ENCODE measurements around the gene MYOM1. TPM values are rescaled to one million over a fixed set of nuclear protein-coding genes. Genes with fewer than 3 reads are reported as not detected.
A peak's percentile ranks its signal among the peaks of the same experiment; 100 is the strongest.

Gene MYOM1
- total RNA-seq, 1 donor from 2014 or later, result 0.57 TPM

- H3K4me1 Mint-ChIP-seq (ENCODE audit: low read depth, unreplicated experiment), result peaks cover 71% of the 10 kb centered on the region
- Histone ChIP-seq H4K20me1 (ENCODE audit: insufficient read depth, low read length) (peaks cover 55% of the 10 kb centered on the region), H3K36me3 (ENCODE audit: insufficient read depth, low read length) (peaks cover 63% of the 10 kb centered on the region), H3K9ac (ENCODE audit: low read length) (peak overlapping the region; percentile 72), H2AFZ (ENCODE audit: low read depth, low read length) (no peak overlapping the region), H3K27ac (ENCODE audit: low read depth, low read length) (peak overlapping the region; percentile 86), H3K27me3 (ENCODE audit: insufficient read depth, low read length) (no peaks in the 10 kb centered on the region), H3K79me2 (ENCODE audit: insufficient read depth, low read length) (peaks cover 75% of the 10 kb centered on the region), H3K9me3 (ENCODE audit: insufficient read depth, low read depth, low read length) (no peaks in the 10 kb centered on the region), H3K4me1 (ENCODE audit: insufficient read depth, low read length) (peaks cover 44% of the 10 kb centered on the region), H3K4me2 (ENCODE audit: low read length) (peak overlapping the region; percentile 76), H3K4me3 (ENCODE audit: insufficient read depth, low read depth, low read length) (no peak overlapping the region)
- peaks cover 11% of the 10 kb centered on the region for H3K36me3 Mint-ChIP-seq (ENCODE audit: low read depth, unreplicated experiment)
- DNase-seq (ENCODE audit: low read depth) (peak; percentile 72), FAIRE-seq (peak; percentile 73)
- no peak for TF ChIP-seq EZH2 (IDR thresholded peaks at IDR 0.05; ENCODE audit: insufficient read depth, low read length)
- TF ChIP-seq CTCF (IDR thresholded peaks at IDR 0.05; ENCODE audit: insufficient read depth, low read depth, low read length), result no peak
- no peaks in the 10 kb centered on the region for H3K9me3 Mint-ChIP-seq (ENCODE audit: unreplicated experiment)
- H3K27ac Mint-ChIP-seq (ENCODE audit: unreplicated experiment), result peak overlapping the region; percentile 84
- H3K27me3 Mint-ChIP-seq (ENCODE audit: low read depth, unreplicated experiment), result no peaks in the 10 kb centered on the region
- H3K4me3 Mint-ChIP-seq (ENCODE audit: unreplicated experiment), result no peak overlapping the region
These were observed 37.2 kb upstream of the MYOM1 start for GRCh38 chr18:3256693-3257626.

DNA sequence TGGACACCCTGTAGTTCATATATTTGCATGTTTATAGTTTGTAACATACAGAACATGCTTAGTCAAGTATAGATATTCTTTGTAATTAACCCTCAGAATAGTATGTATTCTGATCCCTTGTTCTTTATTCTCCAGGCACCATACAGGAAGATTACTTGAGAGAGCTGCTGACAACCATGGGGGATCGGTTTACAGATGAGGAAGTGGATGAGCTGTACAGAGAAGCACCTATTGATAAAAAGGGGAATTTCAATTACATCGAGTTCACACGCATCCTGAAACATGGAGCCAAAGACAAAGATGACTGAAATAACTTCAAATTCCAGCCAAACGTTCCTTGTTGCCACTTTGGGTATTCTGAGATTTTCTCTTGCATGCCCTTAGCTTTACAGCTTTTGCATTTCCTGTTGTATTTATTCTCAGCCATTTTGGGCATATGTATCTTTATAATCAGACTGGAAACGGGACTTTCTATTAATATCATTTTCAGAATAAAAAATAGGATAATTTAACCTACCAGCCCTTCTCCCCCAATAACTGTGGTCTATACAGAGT is 35.9 kb upstream of the MYOM1 start:
- H4K20me1 ChIP-seq (ENCODE audit: insufficient read depth, low read length), result peaks cover 56% of the 10 kb centered on the region
- no peak for TF ChIP-seq EZH2 (IDR thresholded peaks at IDR 0.05; ENCODE audit: insufficient read depth, low read length)
- no peak for TF ChIP-seq CTCF (IDR thresholded peaks at IDR 0.05; ENCODE audit: insufficient read depth, low read depth, low read length)
- peaks cover 67% of the 10 kb centered on the region for H3K4me1 Mint-ChIP-seq (ENCODE audit: low read depth, unreplicated experiment)
- H3K36me3 ChIP-seq (ENCODE audit: insufficient read depth, low read length), result peaks cover 63% of the 10 kb centered on the region
- no peak for DNase-seq (ENCODE audit: low read depth)
- peak overlapping the region; percentile 73 for H3K27ac Mint-ChIP-seq (ENCODE audit: unreplicated experiment)
- no peaks in the 10 kb centered on the region for H3K27me3 Mint-ChIP-seq (ENCODE audit: low read depth, unreplicated experiment)
- peaks cover 44% of the 10 kb centered on the region for H3K4me1 ChIP-seq (ENCODE audit: insufficient read depth, low read length)
- H3K4me3 Mint-ChIP-seq (ENCODE audit: unreplicated experiment), result no peak overlapping the region
- H3K4me3 ChIP-seq (ENCODE audit: insufficient read depth, low read depth, low read length), result no peak overlapping the region
- peak overlapping the region; percentile 43 for H3K4me2 ChIP-seq (ENCODE audit: low read length)
- FAIRE-seq, result no peak
- no peaks in the 10 kb centered on the region for H3K9me3 Mint-ChIP-seq (ENCODE audit: unreplicated experiment)
- peaks cover 11% of the 10 kb centered on the region for H3K36me3 Mint-ChIP-seq (ENCODE audit: low read depth, unreplicated experiment)
- no peaks in the 10 kb centered on the region for H3K9me3 ChIP-seq (ENCODE audit: insufficient read depth, low read depth, low read length)
- H3K27ac ChIP-seq (ENCODE audit: low read depth, low read length), result peak overlapping the region; percentile 86
- no peaks in the 10 kb centered on the region for H3K27me3 ChIP-seq (ENCODE audit: insufficient read depth, low read length)
- H3K9ac ChIP-seq (ENCODE audit: low read length), result peak overlapping the region; percentile 37
- peaks cover 83% of the 10 kb centered on the region for H3K79me2 ChIP-seq (ENCODE audit: insufficient read depth, low read length)
- no peak overlapping the region for H2AFZ ChIP-seq (ENCODE audit: low read depth, low read length)

All from astrocyte (in vitro differentiated cells and primary cell).